ENCODE measurements around the gene TDRD10.
"Not testable (repeated sequence)": the region's sequence is repeated elsewhere in the genome, so short reads cannot be mapped to it uniquely, and the experiment has no call there.

The TDRD10 gene

DNA sequence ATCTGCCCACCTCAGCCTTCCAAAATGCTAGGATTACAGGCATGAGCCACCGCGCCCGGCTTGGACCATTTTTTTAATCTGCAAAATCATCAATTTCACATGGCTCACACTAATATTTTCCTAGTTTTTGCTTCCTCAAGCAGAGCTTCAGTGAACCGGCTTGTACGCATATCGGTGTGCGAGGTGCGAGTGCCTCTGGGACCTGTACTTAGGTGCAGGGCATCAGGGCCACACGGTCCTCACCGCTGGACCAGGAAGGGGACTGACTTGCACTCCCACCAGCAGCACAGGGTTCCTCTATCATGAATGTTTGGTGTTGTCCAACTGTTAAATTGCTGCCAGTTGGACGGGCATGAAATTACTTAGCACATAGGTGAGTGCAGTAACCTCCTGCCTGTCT is 15.6 kb downstream of the TDRD10 start:
- no peak for DNase-seq (ENCODE audit: low spot score)

DNA sequence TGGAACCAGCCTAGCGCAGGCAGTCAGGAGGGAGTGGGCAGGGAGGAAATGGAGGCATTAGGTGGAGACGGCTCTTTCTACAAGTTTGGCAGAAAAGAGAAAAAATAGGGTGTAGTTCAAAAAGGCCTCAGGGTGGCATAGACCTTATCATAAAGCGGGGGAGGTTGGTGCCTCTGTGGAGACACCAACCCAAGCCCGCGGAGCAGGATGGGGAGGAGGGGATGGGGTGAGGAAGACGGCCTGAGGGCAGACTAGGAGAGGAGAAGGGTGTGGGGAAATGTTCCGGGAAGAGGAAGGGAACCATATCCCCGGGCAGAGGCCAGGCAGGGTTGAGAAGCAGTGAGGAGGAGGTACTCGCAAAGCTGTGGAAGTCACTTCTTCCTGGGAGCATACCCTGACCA is 17.6 kb downstream of the TDRD10 start:
- no peak for DNase-seq (ENCODE audit: low spot score)

DNA sequence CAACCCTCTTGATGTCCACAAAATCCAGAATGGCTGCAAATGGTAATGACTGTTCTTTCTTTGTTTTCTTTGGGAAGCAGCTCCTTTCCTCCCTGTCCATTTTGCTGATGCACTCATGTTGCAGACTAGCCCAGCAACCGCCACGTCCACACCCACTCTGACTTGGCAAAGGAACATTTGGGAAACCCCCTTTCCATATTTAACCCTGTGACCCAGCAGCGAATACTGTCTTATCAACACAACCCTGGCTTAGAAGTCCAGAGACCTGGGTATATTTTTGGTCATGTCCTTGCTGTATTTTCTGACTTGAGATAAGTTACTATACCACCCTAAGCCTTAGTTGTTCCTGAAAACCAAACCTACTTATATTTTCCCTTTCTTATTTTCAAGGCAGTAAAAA is 18.3 kb downstream of the TDRD10 start:
- no peak for DNase-seq (ENCODE audit: low spot score)

DNA sequence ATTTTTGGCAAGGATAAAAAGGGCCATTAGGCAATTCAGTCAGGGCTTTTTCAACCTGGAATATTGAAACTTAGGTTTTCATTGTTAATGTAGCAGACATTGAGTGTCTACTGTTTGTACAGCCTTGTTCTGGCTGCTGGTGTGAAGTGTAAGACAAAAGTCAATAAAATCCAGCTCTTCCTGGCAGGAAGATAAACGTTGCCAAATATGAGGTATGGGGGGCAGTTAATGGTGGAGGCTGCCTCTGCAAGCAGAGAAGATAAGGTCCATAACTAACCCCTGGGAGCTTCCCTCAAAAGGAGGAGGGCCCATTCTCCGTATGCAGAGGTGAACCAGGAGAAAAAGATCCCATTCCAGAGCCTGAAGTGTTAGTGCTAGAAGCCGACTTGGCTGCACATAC is 19.7 kb downstream of the TDRD10 start:
- no peak for DNase-seq (ENCODE audit: low spot score)

DNA sequence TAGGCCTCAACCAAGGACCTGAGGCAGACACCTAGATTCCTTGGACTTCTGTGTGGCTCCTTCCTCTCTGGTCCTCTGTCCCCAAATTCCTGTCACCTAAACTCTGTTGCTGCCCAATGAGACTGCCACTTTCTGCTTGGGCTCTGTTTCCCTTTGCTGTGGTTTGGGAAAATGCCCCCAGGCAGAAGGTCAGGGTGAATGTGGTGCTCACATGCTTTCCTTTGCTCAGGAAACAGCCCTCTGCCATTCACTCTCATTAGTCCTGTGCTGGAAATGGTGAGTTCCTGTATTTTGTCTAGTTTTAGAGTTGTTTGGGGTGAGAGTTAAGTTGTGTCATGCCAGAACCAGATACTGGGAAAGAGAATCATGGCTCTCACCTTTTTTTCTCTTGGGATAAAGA is 22.9 kb downstream of the TDRD10 start:
- no peak for DNase-seq (ENCODE audit: low spot score)

DNA sequence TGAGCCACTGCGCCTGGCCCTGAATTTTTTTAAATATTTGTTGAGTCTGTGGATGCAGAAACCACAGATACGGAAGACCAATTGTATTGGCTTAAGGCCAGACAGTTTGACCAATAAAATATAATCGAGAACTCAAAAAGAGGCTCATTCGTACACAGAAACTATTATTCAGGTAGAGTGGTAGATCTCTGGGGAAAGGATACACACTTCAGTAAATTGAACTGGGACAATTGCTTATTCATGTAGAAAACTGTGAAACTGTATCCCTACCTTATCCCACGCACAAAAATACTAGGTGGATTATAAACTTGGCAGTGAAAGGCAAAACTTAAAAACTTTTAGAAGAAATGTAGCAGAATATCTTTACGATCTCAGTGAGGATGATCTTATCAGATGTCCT is 25.2 kb downstream of the TDRD10 start:
- no peak for DNase-seq (ENCODE audit: low spot score)

DNA sequence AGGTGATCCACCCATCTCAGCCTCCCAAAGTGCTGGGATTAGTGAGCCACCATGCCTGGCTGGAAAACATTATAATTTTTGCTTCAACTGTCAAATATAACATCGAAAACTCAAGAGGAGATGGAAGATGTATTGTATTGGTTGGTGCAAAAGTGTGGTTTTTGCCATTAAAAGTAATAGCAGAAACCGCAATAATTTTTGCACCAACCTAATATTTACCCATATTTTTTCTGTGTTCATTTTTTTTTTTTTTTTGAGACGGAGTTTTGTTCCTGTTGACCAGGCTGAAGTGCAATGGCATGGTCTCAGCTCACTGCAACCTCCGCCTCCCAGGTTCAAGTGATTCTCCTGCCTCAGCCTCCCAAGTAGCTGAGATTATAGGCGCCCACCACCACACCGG is 27.3 kb downstream of the TDRD10 start:
- DNase-seq (ENCODE audit: low spot score) = no peak

DNA sequence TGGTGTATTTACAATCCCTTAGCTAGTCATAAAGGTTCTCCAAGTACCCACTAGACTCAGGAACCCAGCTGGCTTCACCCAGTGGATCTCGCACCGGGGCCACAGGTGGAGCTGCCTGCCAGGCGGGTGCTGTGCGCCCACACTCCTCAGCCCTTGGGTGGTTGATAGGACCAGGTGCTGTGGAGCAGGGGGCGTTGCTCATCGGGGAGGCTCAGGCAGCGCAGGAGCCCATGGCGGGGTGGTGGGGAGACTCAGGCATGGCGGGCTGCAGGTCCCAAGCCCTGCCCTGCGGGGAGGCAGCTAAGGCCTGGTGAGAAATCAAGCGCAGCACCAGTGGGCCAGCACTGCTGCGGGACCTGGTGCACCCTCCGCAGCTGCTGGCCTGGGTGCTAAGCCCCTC is 29.9 kb downstream of the TDRD10 start:
- not testable (repeated sequence) for DNase-seq (ENCODE audit: low spot score)

DNA sequence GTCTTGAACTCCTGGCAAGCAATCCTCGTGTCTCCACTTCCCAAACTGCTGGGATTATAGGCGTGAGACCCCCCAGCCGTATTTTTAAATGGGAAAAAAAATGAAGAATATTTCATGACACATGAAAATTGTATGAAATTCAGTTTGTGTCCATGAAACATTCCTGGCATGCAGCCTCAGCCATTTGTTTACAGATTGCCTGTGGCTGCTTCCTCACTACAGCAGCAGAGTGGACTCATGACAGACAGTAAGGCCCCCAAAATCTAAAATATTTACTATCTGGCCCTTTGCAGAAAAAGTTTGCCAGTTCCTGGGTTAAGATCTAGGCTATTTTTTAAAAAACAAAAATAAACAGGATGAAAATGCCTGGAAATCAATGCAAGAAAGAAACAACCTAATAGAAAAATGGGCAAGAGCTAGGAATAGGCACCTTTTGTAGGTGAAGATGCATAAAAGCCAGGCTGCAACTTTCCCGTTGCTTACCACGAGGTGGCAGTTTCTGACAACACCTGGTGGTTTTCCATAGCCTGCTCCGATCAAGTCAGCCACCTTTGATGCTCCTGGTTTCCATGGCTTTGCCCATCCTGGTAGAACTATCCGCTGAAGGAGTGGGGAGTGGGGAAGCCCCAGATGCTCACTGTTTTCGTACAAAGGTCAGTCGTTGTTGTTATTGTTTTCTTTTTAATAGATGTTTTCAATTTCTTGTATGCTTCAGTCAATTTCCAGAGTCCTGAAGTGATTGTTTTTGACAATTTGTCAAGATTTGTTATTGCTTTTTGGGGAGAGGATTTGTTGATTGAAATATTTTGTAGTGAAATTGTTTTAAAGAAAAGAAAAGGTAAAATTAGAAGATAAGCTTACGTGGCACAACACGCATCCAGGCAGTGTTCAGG is 32.2 kb downstream of the TDRD10 start:
- no peak for DNase-seq (ENCODE audit: low spot score)

DNA sequence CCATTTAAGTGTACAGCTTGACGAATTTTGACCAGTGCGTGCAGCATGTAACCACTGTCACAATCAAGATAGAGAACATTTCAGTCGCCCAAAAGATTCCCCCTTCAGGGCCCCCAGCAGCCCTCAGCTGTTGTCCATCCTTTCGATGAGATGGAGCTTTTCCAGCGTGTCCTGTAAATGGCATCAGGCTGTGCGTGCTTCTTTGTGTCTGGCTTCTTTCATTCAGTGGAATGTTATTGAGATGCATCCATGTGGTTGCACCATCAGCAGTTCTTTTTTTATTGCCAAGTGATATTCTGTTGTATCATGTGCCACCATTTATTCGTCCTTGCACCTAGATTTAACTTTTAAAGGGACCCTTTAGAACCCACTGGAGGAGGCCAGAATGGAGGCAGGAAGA is 34.6 kb downstream of the TDRD10 start:
- no peak for DNase-seq (ENCODE audit: low spot score)

DNA sequence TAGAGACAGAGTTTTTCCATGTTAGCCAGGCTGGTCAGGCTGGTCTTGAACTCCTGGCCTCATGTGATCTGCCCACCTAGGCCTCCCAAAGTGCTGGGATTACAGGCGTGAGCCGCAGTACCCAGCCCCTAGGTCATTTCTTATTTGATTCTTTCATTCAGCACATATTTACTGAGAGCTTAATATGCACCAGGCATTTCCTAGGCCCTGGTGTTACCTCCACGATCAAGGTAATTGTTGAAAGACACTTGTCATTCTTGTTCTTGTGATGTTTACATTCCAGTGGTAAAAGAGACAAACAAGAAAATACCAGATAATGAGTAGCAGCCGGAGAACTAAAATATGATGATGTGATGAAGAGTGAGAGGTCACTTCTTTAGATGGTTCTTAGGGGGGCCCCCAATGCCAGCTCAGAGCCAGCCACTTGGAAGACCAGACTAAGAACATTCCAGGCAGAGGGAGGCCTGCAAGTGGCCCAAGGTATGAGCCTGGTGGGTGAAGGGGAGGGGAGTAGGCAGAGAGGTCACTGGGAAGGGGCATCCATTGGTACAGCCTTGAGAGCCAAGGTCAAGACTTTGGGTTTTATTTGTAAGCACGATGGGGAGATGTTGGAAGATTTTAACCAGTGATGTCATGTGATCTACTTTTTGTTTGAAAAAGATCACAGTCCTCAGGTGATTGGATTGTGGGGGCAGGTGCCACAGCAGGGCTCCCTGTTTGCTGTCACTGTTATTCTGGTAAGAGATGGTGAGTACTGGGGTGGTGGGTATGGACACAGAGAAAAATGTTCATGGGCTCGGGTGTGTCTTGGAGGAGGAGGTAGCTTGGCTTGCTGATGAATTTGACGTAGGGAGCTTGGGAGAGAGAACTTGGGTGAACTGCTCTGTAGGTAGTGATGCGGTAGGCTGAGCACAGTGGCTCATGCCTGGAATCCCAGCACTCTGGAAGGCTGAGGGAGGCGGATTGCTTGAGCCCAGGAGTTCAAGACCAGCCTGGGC is 37.8 kb downstream of the TDRD10 start:
- DNase-seq (ENCODE audit: low spot score) = no peak

DNA sequence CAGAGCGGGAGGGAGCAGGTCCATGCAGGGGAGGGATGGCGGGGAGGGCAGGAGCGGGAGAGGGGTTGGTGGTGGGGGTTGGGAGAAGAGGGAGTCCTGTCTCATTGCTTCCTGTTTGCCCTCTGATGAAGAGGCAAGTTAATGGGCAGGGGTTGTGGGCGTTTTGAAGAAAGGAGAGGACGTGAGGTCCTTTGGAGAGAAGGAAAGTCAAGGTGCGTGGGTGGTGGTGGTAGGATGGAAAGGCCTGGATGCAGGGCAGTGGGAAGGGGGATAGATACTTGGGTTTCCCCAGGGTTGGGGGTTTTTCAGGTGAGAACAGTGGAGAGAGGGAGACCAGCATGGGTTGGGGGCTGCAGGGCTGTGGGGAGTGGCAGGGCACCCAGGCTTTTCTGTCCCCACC is 39.2 kb downstream of the TDRD10 start:
- no peak for DNase-seq (ENCODE audit: low spot score)

DNA sequence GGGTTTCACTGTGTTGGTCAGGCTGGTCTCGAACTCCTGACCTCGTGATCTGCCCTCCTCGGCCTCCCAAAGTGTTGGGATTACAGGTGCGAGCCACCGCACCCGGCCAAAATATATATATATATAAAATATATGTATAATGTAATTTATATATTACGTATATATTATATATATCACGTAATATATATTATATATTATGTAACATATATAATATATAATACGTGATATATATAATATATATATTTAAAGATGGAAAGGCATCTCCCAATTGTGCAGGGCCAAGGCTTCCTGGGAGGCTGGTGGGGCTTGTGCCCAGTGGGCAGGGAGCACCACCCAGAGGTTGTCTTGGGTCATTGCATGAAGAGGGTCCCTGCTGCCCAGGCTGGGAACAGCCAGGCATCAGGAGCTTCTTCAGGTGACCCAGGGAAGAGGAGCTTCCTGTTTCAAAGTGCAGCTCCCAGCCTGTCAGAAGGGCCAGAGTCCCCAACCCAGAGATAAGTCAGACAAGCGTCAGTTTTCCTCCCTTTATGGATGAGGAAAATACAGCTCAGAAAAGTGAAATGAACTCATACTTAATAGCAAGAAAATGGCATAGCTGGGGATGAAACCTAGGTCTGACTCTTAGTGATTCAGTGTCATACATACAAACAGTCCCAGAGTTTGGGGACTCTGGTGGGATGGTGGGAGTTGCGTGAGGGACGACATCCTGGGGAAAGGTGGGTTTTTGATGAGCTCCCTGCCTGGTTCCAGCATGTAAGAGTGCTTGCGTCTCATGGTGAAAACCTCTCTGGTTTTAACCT is 44.4 kb downstream of the TDRD10 start:
- DNase-seq (ENCODE audit: low spot score) = peak; percentile 65

DNA sequence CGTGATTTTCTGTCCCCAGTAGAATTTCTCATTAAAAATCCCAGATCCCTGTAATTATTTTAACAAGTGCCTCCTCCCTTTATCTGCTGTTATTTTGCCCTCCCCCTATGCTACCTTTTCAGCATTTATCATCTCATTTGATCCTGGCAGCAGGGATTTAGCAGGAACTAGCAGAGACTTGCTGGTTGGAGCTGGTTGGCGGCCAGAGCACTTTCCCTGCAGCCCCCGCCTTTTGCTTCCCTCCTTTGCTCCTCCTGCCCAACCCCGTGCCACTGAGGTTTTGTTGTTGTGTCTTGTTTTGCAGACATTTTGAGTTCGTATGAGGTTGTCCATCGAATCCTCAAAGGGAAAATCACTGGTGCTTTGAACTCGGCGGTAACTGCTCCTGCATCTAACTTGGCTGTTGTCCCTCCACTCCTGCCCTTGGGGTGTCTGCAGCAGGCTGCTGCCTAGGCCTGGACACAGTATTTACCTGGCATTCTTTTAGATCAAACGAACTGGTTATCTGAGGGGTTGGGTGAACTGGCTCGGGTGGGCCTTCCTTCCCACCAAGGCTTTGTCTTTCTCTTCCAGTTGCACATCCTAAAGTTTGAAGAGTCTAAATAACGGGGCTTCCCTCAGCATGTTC is 45.2 kb downstream of the TDRD10 start:
- no peak for DNase-seq (ENCODE audit: low spot score)

DNA sequence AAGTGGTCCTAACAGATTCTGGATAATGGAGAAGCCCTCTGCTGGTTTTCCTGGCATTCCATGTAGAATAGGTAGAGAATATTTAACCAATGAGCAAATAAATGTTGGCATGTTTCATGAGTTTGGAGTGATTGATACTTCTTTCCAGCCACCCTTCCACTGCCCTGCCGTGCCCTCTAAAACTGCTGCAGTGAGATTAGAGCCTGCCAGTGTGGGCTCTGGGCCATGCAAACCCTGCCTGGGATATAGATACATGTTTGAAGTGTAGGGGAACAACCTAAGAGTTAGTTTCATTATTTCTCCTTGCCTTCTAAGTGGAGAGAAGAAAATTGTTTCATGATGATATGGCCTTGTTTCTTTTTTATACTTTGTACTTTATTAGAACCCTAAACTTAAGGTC is 46.0 kb downstream of the TDRD10 start:
- no peak for DNase-seq (ENCODE audit: low spot score)

DNA sequence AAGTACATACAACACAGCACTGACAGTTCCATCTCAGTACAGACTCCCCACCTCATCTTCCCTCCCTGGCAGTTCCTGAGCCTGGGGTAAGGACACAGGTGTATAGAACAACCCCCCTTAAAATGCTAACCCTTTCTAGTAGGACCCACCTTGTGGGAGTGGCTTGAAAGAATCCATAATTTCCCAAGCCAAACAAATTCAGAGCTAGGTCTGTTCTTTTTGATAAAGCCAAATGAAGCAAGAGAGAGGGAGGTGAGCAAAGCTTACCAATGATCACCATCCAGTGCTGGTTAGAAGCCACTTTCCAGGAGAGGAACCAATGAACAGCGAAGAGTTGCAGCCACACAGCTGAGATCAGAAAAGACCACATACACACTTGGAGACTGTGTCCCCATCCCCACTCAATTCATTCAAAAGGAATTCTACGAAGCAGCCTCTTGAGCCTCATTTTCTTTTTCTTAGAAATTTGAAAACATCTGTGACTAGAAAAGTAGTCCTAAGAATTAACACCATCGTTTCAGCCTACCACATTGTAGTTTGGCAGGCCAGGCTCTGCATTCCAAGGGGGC is 47.3 kb downstream of the TDRD10 start:
- DNase-seq (ENCODE audit: low spot score) = no peak

DNA sequence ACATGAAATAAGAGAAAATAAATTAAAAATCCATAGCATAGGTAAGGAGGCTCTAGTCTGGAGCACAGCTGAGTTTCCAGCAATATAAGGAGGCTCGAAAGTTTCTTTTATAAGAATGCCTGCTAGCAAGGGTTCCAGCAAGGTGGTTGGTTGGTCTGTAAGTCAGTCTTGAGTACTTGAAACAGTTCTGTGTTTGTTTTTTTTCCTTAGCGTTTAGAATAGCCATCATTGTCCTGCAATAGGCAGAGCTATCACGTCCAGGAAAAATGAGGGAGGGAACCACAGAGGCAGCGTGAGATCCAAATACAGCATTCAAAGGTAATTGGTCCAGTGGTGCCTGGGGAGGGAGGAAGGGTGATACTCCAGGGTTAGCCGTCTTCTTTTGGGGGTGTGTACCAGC is 48.1 kb downstream of the TDRD10 start:
- no peak for DNase-seq (ENCODE audit: low spot score)

DNA sequence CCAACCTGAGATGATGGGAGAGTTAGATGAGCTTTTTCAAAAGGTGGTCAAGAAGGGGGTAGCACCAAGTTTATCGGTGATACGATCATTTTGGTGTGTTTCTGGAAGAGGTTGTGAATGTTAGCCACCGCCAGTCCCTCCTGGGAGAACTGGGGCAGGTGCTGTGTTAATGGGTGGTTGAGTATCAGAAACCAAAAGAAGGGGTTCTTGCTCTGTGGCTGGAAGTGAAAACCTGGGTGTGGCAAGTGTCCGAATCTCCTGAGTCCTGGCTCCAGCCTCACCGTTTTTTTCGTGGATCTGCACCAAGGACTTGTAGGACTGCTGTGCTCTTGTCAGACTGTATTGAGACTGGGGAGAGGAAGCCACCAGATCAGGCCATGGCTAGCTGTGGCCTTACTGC is 48.6 kb downstream of the TDRD10 start:
- DNase-seq (ENCODE audit: low spot score) = no peak

DNA sequence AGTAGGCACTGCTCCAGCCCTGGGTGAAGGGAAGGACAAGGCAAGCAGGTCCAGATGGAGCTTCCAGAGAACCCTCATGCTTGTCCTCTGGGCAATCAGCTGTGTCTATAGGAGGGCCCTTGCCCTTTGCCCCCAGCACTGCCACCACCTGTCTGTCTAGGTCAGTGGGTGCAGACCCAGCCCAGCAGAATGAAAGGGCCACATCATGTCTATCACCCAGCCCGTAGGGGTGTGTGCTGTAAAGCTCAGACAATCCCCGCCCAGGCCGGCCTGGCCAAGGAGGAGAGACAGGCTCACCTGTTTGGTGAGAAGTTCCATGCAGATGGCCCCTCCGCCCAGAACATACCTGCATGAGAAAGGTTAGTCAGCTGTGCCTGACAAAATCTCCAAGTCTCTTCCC is 49.5 kb downstream of the TDRD10 start:
- no peak for DNase-seq (ENCODE audit: low spot score)

DNA sequence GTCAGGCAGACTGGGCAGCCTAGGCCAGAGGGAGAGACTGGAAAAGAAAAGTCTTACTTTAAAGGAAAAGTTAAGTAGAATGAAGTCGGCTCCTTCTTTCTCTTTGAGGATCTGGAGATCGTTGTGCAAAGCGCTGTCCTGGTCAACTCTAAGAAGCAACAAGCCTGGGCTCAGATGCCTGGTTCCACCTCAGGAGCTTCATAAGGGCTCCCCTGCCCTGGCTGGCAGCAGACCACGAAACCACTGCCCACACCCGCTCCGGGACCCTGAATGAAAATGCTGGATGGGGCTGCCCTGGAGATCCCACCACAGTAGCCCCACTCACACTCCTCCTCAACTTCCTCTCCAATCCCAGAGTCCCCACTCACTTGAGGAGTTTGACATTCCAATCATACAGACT is 50.0 kb downstream of the TDRD10 start:
- no peak for DNase-seq (ENCODE audit: low spot score)

Measured in activated CD4-positive, alpha-beta T cell treated with anti-CD3 and anti-CD28 coated beads, Interleukin-2, Interleukin-4, amounts not matched to agents 100 ng/mL and 50 ng/mL, durations not matched to agents 16 hours and 8 hours (primary cell).